Natural killer cell (primary cell): ENCODE measurements around the gene CHID1. TPM values are rescaled to one million over a fixed set of nuclear protein-coding genes. Genes with fewer than 3 reads are reported as not detected.

ENCODE experiments used
- ATAC-seq, 3 donors: fragments of 150-1000 bp in 2 of 3; fragments of 200-7000 bp in 1 of 3; cut with Tn5 transposase; 1 replicate in 1 of 3; 2 replicates in 2 of 3; pipeline ENCODE4 v1.10.0; 2021; ENCODE audit warnings: mild to moderate bottlenecking in 2 of 3, moderate library complexity in 2 of 3
- DNase-seq, 2 donors: peaks; one replicate each; pipeline versions ENCODE4 v3.0.0 to v3.0.0-alpha.2; 2013 to 2021; ENCODE audit warnings: mixed read lengths in 1 of 2
- H3K27ac ChIP-seq: one replicate; pipeline ENCODE4 v1.5.1; 2013; ENCODE audit warnings: mild to moderate bottlenecking, low read length
- H3K27me3 ChIP-seq: one replicate; pipeline ENCODE4 v1.6.1; 2013; ENCODE audit warnings: low read length; ENCODE audit not compliant: control insufficient read depth, insufficient read depth
- H3K36me3 ChIP-seq: one replicate; pipeline ENCODE4 v1.6.1; 2013; ENCODE audit warnings: low read length; ENCODE audit not compliant: control insufficient read depth, insufficient read depth
- H3K4me1 ChIP-seq: one replicate; pipeline ENCODE4 v1.6.1; 2013; ENCODE audit warnings: low read length; ENCODE audit not compliant: control insufficient read depth, insufficient read depth
- H3K4me3 ChIP-seq: one replicate; pipeline ENCODE4 v1.5.1; 2013; ENCODE audit warnings: low read length
- H3K9me3 ChIP-seq: one replicate; pipeline ENCODE4 v1.6.1; 2013; ENCODE audit warnings: low read length; ENCODE audit not compliant: control insufficient read depth, insufficient read depth
- H3K27ac Mint-ChIP-seq, 2 donors: one replicate each; pipeline ENCODE4 v1.8.0; 2022; ENCODE audit warnings: mild to moderate bottlenecking in 2 of 2, mixed read lengths in 2 of 2, moderate library complexity in 1 of 2
- H3K27me3 Mint-ChIP-seq, 2 donors: one replicate each; pipeline ENCODE4 v1.8.0; 2022; ENCODE audit warnings: low read depth in 2 of 2, mixed read lengths in 2 of 2
- H3K36me3 Mint-ChIP-seq: one replicate; pipeline ENCODE4 v1.8.0; 2022; ENCODE audit warnings: mixed read lengths
- H3K4me1 Mint-ChIP-seq, 2 donors: one replicate each; pipeline ENCODE4 v1.8.0; 2022; ENCODE audit warnings: mixed read lengths in 2 of 2
- H3K4me3 Mint-ChIP-seq: one replicate; pipeline ENCODE4 v1.8.0; 2022; ENCODE audit warnings: mild to moderate bottlenecking, moderate library complexity, mixed read lengths
- H3K9me3 Mint-ChIP-seq, 2 donors: one replicate each; pipeline ENCODE4 v1.8.0; 2022; ENCODE audit warnings: mixed read lengths in 2 of 2
- CTCF ChIP-seq: fragments of 200-600 bp; IDR thresholded peaks from one replicate; pipeline ENCODE4 v1.8.0; 2022; ENCODE audit warnings: antibody characterized with exemption
- WGBS: methylation state at CpG from one replicate; pipeline ENCODE4 v1.1.7; 2013; ENCODE audit warnings: missing lambda C conversion rate; ENCODE audit not compliant: insufficient coverage; 5-methylcytosine and 5-hydroxymethylcytosine counted together
- intact Hi-C: fragments of 100-400 bp; cut with micrococcal nuclease; formaldehyde crosslinking; loops from one replicate; pipeline ENCODE4 v1.14.2; 2022
- total RNA-seq, 4 donors: library from RNA; stranded (reverse); fragments of 120-200 nt in 1 of 4; gene quantifications; one replicate each; pipeline versions ENCODE4 v1.2.3 to v1.2.4, GENCODE V29; 2013 to 2022

Gene CHID1
- total RNA-seq, 3 donors from 2014 or later (not counting 1 experiment from before 2014, with no cell fraction given): 32.6 to 40.3 (median 33.2) TPM

GRCh38 chr11:917426-917825 is 6.8 kb upstream of the CHID1 start:
- 93% methylated on average over 8 of the region's 8 CpGs for WGBS
- TF ChIP-seq CTCF: no peak
- Histone ChIP-seq H3K36me3 (no peaks in the 10 kb centered on the region), H3K27me3 (no peaks in the 10 kb centered on the region), H3K27ac (no peak overlapping the region), H3K4me1 (no peaks in the 10 kb centered on the region), H3K4me3 (no peak overlapping the region), H3K9me3 (no peaks in the 10 kb centered on the region)
- no peaks in the 10 kb centered on the region for H3K4me1 Mint-ChIP-seq
- H3K9me3 Mint-ChIP-seq: no peaks in the 10 kb centered on the region
- no peak overlapping the region for H3K27ac Mint-ChIP-seq
- ATAC-seq (no peak), DNase-seq (no peak)
- H3K4me3 Mint-ChIP-seq: no peak overlapping the region
- H3K36me3 Mint-ChIP-seq: no peaks in the 10 kb centered on the region
- intact Hi-C loops: loop anchor here (10.0 kb wide), 1 partner anchor 73 kb away; the partner anchor contains the start of genes POLR2L and TSPAN4
- H3K27me3 Mint-ChIP-seq: no peaks in the 10 kb centered on the region

GRCh38 chr11:914747-915501 is 4.3 kb upstream of the CHID1 start:
- ATAC-seq (no peak), DNase-seq (no peak)

GRCh38 chr11:914204-914603 is 3.6 kb upstream of the CHID1 start:
- Histone ChIP-seq H3K36me3 (no peaks in the 10 kb centered on the region), H3K27me3 (no peaks in the 10 kb centered on the region), H3K4me3 (no peak overlapping the region), H3K27ac (no peak overlapping the region), H3K9me3 (no peaks in the 10 kb centered on the region), H3K4me1 (peaks cover 22% of the 10 kb centered on the region)
- 95% methylated on average over 5 of the region's 5 CpGs for WGBS
- no peaks in the 10 kb centered on the region for H3K36me3 Mint-ChIP-seq
- no peak for TF ChIP-seq CTCF
- intact Hi-C loops: loop anchor here (10.0 kb wide), 1 partner anchor 69 kb away; the partner anchor contains the start of genes POLR2L and TSPAN4
- peaks cover 7 to 10% of the 10 kb centered on the region in 2 donors for H3K4me1 Mint-ChIP-seq
- ATAC-seq (no peak), DNase-seq (no peak)
- no peak overlapping the region for H3K4me3 Mint-ChIP-seq
- H3K27ac Mint-ChIP-seq: no peak overlapping the region
- H3K27me3 Mint-ChIP-seq: no peaks in the 10 kb centered on the region
- H3K9me3 Mint-ChIP-seq: no peaks in the 10 kb centered on the region

More at GRCh38 chr11:914747-915501, 4.3 kb upstream of the CHID1 start:
- TF ChIP-seq CTCF: no peak
- H3K4me3 Mint-ChIP-seq: no peak overlapping the region
- H3K27ac Mint-ChIP-seq: no peak overlapping the region
- Histone ChIP-seq H3K4me1 (peaks cover 15% of the 10 kb centered on the region), H3K27ac (no peak overlapping the region), H3K4me3 (no peak overlapping the region), H3K9me3 (no peaks in the 10 kb centered on the region), H3K36me3 (no peaks in the 10 kb centered on the region), H3K27me3 (no peaks in the 10 kb centered on the region)
- no peaks in the 10 kb centered on the region for H3K9me3 Mint-ChIP-seq
- H3K27me3 Mint-ChIP-seq: no peaks in the 10 kb centered on the region
- 85% methylated on average over 21 of the region's 21 CpGs for WGBS
- intact Hi-C loops: loop anchor here (10.0 kb wide), 1 partner anchor 70 kb away; the partner anchor contains the start of genes POLR2L and TSPAN4
- H3K36me3 Mint-ChIP-seq: no peaks in the 10 kb centered on the region
- H3K4me1 Mint-ChIP-seq: peaks cover 5 to 6% of the 10 kb centered on the region in 2 donors
